ENCODE data around the gene LRP6. TPM values are rescaled to one million over a fixed set of nuclear protein-coding genes. Genes with fewer than 3 reads are reported as not detected.

The LRP6 gene
- total RNA-seq, 4 donors from 2014 or later = 9.5 to 21.4 (median 14.7) TPM

DNA sequence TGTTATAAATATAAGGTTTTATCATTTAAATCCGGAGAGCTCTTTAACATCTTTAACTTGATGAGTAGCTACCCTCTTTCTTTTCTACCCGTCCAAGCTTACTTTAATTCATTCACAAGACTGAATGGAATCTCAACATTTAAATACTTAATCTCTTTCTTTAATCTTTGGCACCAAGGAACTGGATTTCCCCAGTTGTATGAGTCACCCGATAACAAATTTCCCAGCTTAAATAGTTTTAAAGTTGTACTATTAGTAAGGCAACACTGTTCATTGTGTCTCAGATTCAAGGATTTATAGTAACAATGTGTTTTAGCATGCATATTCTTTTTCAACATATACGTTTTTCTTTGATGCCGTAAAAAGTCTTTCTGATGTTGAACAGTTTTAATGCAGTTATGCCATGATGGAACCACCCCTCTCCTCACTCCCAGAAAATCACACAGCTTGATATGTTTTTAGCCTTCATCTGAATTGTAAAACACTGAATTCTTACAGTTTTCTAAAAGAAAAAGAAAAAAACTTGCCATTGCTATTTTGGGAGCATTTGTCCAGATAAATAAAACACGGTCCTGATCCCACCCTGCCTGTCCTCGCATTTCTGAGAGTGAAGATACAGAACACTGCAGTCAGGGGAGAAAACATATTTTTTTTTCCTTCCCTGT lies 16.0 kb upstream of the LRP6 start:
- intact Hi-C loops (cut with DNase I; ENCODE audit: low total_unique reads) = no loop called here
- in situ Hi-C loops (cut with MboI; ENCODE audit: low sequenced_read_pairs in 4 of 4) = no loop called here
- Histone ChIP-seq H3K4me3 (no peak overlapping the region), H3K27ac (no peak overlapping the region), H3K36me3 (no peaks in the 10 kb centered on the region), H3K27me3 (no peaks in the 10 kb centered on the region), H3K9me3 (no peaks in the 10 kb centered on the region), H3K4me1 (no peaks in the 10 kb centered on the region)
- no peak for ATAC-seq
- TF ChIP-seq CTCF (IDR thresholded peaks at IDR 0.05 in 4 of 5, conservative IDR thresholded peaks at IDR 0.05 in 1 of 5) (no peak), POLR2A (IDR thresholded peaks at IDR 0.05) (no peak)
- DNase-seq = no peak

DNA sequence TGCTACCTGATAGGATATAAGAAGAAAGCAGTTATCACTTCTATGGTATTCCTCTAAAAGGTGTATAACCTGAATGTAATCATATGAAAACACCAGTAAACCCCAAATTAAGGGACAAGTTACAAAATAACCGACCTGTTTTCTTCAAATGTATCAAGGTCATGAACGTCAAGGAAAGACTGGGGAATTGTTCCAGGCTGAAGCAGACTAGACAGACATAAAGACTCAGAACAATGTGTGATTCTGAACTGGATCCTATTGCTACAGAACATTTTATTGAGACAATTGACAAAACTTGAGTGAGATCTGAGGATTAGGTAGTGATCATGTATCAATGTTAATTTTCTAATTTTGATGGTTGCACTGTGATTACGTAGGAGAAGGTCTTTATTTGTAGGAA lies 15.4 kb upstream of the LRP6 start:
- DNase-seq (no peak), ATAC-seq (no peak)
- H3K27ac ChIP-seq = no peak overlapping the region
- H3K4me1 ChIP-seq = no peaks in the 10 kb centered on the region
- in situ Hi-C loops (cut with MboI; ENCODE audit: low sequenced_read_pairs in 4 of 4) (no loop called here), intact Hi-C loops (cut with DNase I; ENCODE audit: low total_unique reads) (no loop called here)
- no peaks in the 10 kb centered on the region for H3K27me3 ChIP-seq
- H3K9me3 ChIP-seq = no peaks in the 10 kb centered on the region
- TF ChIP-seq POLR2A (IDR thresholded peaks at IDR 0.05) (no peak), CTCF (IDR thresholded peaks at IDR 0.05 in 4 of 5, conservative IDR thresholded peaks at IDR 0.05 in 1 of 5) (no peak)
- H3K4me3 ChIP-seq = no peak overlapping the region
- H3K36me3 ChIP-seq = no peaks in the 10 kb centered on the region

DNA sequence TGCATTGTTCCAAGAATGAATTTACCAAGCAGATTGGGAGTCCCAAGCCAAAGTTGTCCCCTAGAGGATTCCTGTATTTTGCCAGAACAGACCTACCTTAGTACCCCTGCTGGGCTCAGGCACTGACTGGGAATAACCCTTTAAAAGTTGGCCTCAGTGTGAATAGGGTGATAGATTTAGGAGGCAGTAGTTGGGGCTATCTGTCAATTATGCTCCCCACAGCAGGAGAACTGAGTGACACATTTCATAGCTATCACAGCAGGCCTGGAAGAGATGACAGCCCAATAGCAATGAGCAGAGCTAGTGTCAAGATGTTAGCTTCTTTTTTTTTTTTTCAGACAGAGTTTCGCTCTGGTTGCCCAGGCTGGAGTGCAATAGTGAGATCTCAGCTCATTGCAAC lies 14.3 kb upstream of the LRP6 start:
- no peaks in the 10 kb centered on the region for H3K27me3 ChIP-seq
- in situ Hi-C loops (cut with MboI; ENCODE audit: low sequenced_read_pairs in 4 of 4) (no loop called here), intact Hi-C loops (cut with DNase I; ENCODE audit: low total_unique reads) (no loop called here)
- H3K4me1 ChIP-seq = no peaks in the 10 kb centered on the region
- DNase-seq = no peak
- H3K27ac ChIP-seq = no peak overlapping the region
- no peak for ATAC-seq
- no peak overlapping the region for H3K4me3 ChIP-seq
- TF ChIP-seq CTCF (IDR thresholded peaks at IDR 0.05 in 4 of 5, conservative IDR thresholded peaks at IDR 0.05 in 1 of 5) (no peak), POLR2A (IDR thresholded peaks at IDR 0.05) (no peak)
- no peaks in the 10 kb centered on the region for H3K36me3 ChIP-seq
- no peaks in the 10 kb centered on the region for H3K9me3 ChIP-seq

- no peaks in the 10 kb centered on the region for H3K4me1 ChIP-seq
- H3K27me3 ChIP-seq = no peaks in the 10 kb centered on the region
- DNase-seq = no peak
- no peaks in the 10 kb centered on the region for H3K36me3 ChIP-seq
- no peak overlapping the region for H3K27ac ChIP-seq
- H3K9me3 ChIP-seq = no peaks in the 10 kb centered on the region
- H3K4me3 ChIP-seq = no peak overlapping the region
- TF ChIP-seq POLR2A (IDR thresholded peaks at IDR 0.05) = no peak
- no peak for TF ChIP-seq CTCF (IDR thresholded peaks at IDR 0.05 in 4 of 5, conservative IDR thresholded peaks at IDR 0.05 in 1 of 5)
- in situ Hi-C loops (cut with MboI; ENCODE audit: low sequenced_read_pairs in 4 of 4) = no loop called here
- no peak for ATAC-seq
- intact Hi-C loops (cut with DNase I; ENCODE audit: low total_unique reads) = no loop called here
These were observed 12.1 kb upstream of the LRP6 start for GRCh38 chr12:12278899-12279298.

GRCh38 chr12:12275874-12276273 lies 9.0 kb upstream of the LRP6 start:
- Histone ChIP-seq H3K27me3 (no peaks in the 10 kb centered on the region), H3K27ac (no peak overlapping the region), H3K9me3 (no peaks in the 10 kb centered on the region), H3K4me1 (no peaks in the 10 kb centered on the region), H3K4me3 (no peak overlapping the region), H3K36me3 (no peaks in the 10 kb centered on the region)
- intact Hi-C loops (cut with DNase I; ENCODE audit: low total_unique reads) (no loop called here), in situ Hi-C loops (cut with MboI; ENCODE audit: low sequenced_read_pairs in 4 of 4) (no loop called here)
- TF ChIP-seq POLR2A (IDR thresholded peaks at IDR 0.05) (no peak), CTCF (IDR thresholded peaks at IDR 0.05 in 4 of 5, conservative IDR thresholded peaks at IDR 0.05 in 1 of 5) (no peak)
- no peak for DNase-seq
- no peak for ATAC-seq
